Bone marrow (tissue), 2 donors: ENCODE measurements around the gene RAX2.

Source experiments
- DNase-seq, 2 donors: peaks; one replicate each; lab custom pipeline; 2025; lab: John Stamatoyannopoulos, UW

RAX2 gene

GRCh38 chr19:3801412-3802096 lies 29.5 kb upstream of the RAX2 start:
- no peak for DNase-seq

- DNase-seq = no peak
Observed at GRCh38 chr19:3800996-3801395, 29.0 kb upstream of the RAX2 start.

- peak in 1 of 2 donors; percentile 32 for DNase-seq
Observed at GRCh38 chr19:3798137-3798536, 26.1 kb upstream of the RAX2 start.

GRCh38 chr19:3796358-3796757 lies 24.3 kb upstream of the RAX2 start:
- DNase-seq = no peak

GRCh38 chr19:3793799-3794198 lies 21.8 kb upstream of the RAX2 start:
- no peak for DNase-seq

GRCh38 chr19:3792114-3792513 lies 20.1 kb upstream of the RAX2 start:
- no peak for DNase-seq

GRCh38 chr19:3790941-3791340 lies 18.9 kb upstream of the RAX2 start:
- DNase-seq = no peak

- no peak for DNase-seq
Observed at GRCh38 chr19:3790209-3790734, 18.2 kb upstream of the RAX2 start.

- no peak for DNase-seq
Observed at GRCh38 chr19:3788996-3789778, 17.2 kb upstream of the RAX2 start.

GRCh38 chr19:3785938-3786824 lies 14.2 kb upstream of the RAX2 start, which contains the start of gene MATK:
Gene MATK (minus strand): TSS chr19:3786381. CDS start chr19:3785135, 1,246 bp downstream.
- DNase-seq = no peak

GRCh38 chr19:3785451-3785937 lies 13.5 kb upstream of the RAX2 start:
- DNase-seq = no peak

- no peak for DNase-seq
Observed at GRCh38 chr19:3784607-3785450, 12.8 kb upstream of the RAX2 start.

GRCh38 chr19:3783660-3784584 lies 11.9 kb upstream of the RAX2 start:
- DNase-seq = no peak

- no peak for DNase-seq
Observed at GRCh38 chr19:3782903-3783302, 10.9 kb upstream of the RAX2 start.

- no peak for DNase-seq
Observed at GRCh38 chr19:3782330-3782729, 10.3 kb upstream of the RAX2 start.

GRCh38 chr19:3781603-3782002 lies 9.6 kb upstream of the RAX2 start:
- no peak for DNase-seq

GRCh38 chr19:3780786-3781304 lies 8.8 kb upstream of the RAX2 start:
- DNase-seq = no peak

- DNase-seq = no peak
Observed at GRCh38 chr19:3778899-3779723, 7.1 kb upstream of the RAX2 start.
